ENCODE measurements around the gene UST. TPM values are rescaled to one million over a fixed set of nuclear protein-coding genes. Genes with fewer than 3 reads are reported as not detected.
"Not testable (repeated sequence)": the region's sequence is repeated elsewhere in the genome, so short reads cannot be mapped to it uniquely, and the experiment has no call there.

Gene UST
- total and polyA plus RNA-seq, 9 of the 15 experiments (the other 6 are each of a cell fraction or from before 2014, with no cell fraction given), result 0.04 to 0.10 TPM; not detected in 7

- in situ Hi-C loops (cut with MboI), result loop anchor here (25.0 kb wide), 1 partner anchor 873 kb away; the partner anchor contains the start of gene RAET1G
- ATAC-seq; H3K4me3 ChIP-seq; BruUV-seq (replicated peaks); H3K9me3 ChIP-seq (replicated peaks; ENCODE audit: control insufficient read depth, insufficient read depth, low read depth, low read length); DNase-seq (ENCODE audit: extremely low read depth in 1 of 4, low spot score in 3 of 4); H3K9me1 ChIP-seq (ENCODE audit: control insufficient read depth, insufficient read depth, low read length); H4K20me1 ChIP-seq (replicated peaks; ENCODE audit: control insufficient read depth, insufficient read depth, low read length); H3K9ac ChIP-seq (ENCODE audit: insufficient read depth in 1 of 2, low read depth in 2 of 2, low read length in 2 of 2); H2AFZ ChIP-seq (ENCODE audit: low read depth, low read length); H3K36me3 ChIP-seq (ENCODE audit: control insufficient read depth, insufficient read depth, low read length); intact Hi-C loops (cut with micrococcal nuclease); H3K4me2 ChIP-seq (ENCODE audit: insufficient read depth, low read length); CTCF ChIA-PET (ENCODE audit: low intra/inter-chr PET ratio); H3K27ac ChIP-seq (ENCODE audit: extremely low read depth, low read depth, low read length); H3K79me2 ChIP-seq (ENCODE audit: control insufficient read depth, insufficient read depth, low read length); H3K4me1 ChIP-seq (replicated peaks in 1 of 2; ENCODE audit: control insufficient read depth in 2 of 2, insufficient read depth in 2 of 2, low read length in 2 of 2); FAIRE-seq: not testable (repeated sequence)
- 12% methylated on average over 7 of the region's 7 CpGs for WGBS (ENCODE audit: insufficient coverage, low coverage, missing lambda C conversion rate)
- peaks cover 32 to 64% of the 10 kb centered on the region in 2 experiments for H3K27me3 ChIP-seq (ENCODE audit: control insufficient read depth in 2 of 2, insufficient read depth in 2 of 2, low read length in 2 of 2)
- POLR2A ChIA-PET, result interaction anchor here (0.6 kb wide), 1 partner anchor 278 kb away, joined by 3 read pairs; the partner anchor contains the start of gene TAB2
These were observed 292.2 kb downstream of the UST start for GRCh38 chr6:149039025-149039424.

DNA sequence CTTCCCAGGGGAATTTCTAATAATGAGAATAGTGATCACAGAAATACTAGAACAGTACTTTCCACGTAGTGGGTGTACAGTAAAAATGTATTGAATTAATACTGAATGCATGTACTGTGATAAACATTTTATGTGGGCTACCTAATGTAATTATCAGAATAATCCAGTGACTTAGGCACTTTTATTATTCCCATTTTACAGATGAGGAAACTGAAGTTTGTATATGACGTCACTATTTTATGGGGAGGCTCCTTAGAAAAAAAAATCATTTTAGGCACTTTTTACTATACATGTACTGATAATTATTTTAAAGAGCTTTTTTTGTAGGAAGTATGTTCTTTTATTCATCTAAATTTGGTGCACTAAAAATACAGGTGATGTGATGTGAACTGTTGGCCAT, 295.1 kb downstream of the UST start:
- CTCF ChIA-PET (ENCODE audit: low intra/inter-chr PET ratio), result no interaction called here
- no peak overlapping the region for H3K27ac ChIP-seq (ENCODE audit: extremely low read depth, low read depth, low read length)
- DNase-seq (ENCODE audit: extremely low read depth in 1 of 4, low spot score in 3 of 4) (no peak), FAIRE-seq (no peak), ATAC-seq (no peak)
- no peaks in the 10 kb centered on the region for H3K9me1 ChIP-seq (ENCODE audit: control insufficient read depth, insufficient read depth, low read length)
- no peak overlapping the region for H3K4me3 ChIP-seq
- in situ Hi-C loops (cut with MboI), result loop anchor here (25.0 kb wide), 1 partner anchor 870 kb away; the partner anchor contains the start of gene RAET1G
- H3K9ac ChIP-seq (ENCODE audit: insufficient read depth in 1 of 2, low read depth in 2 of 2, low read length in 2 of 2), result no peak overlapping the region
- no peak overlapping the region for H2AFZ ChIP-seq (ENCODE audit: low read depth, low read length)
- POLR2A ChIA-PET, result interaction anchor here (0.6 kb wide), 2 partner anchors 17 to 481 kb away, joined by 3 to 4 read pairs; no protein-coding TSS in a partner anchor
- peaks cover 0 to 5% of the 10 kb centered on the region in 2 experiments; a peak in 2 of 5 replicates for H3K4me1 ChIP-seq (replicated peaks in 1 of 2; ENCODE audit: control insufficient read depth in 2 of 2, insufficient read depth in 2 of 2, low read length in 2 of 2)
- intact Hi-C loops (cut with micrococcal nuclease), result no loop called here
- WGBS (ENCODE audit: insufficient coverage, low coverage, missing lambda C conversion rate), result 10% methylated on average over 2 of the region's 2 CpGs
- H3K27me3 ChIP-seq (ENCODE audit: control insufficient read depth in 2 of 2, insufficient read depth in 2 of 2, low read length in 2 of 2), result peaks cover 30 to 41% of the 10 kb centered on the region in 2 experiments; a peak in 4 of 5 replicates
- no peaks in the 10 kb centered on the region for H3K9me3 ChIP-seq (replicated peaks; ENCODE audit: control insufficient read depth, insufficient read depth, low read depth, low read length)
- BruUV-seq (replicated peaks), result no TSS peak
- H3K36me3 ChIP-seq (ENCODE audit: control insufficient read depth, insufficient read depth, low read length), result no peaks in the 10 kb centered on the region
- H4K20me1 ChIP-seq (replicated peaks; ENCODE audit: control insufficient read depth, insufficient read depth, low read length), result no peaks in the 10 kb centered on the region
- H3K4me2 ChIP-seq (ENCODE audit: insufficient read depth, low read length), result no peak overlapping the region
- no peaks in the 10 kb centered on the region for H3K79me2 ChIP-seq (ENCODE audit: control insufficient read depth, insufficient read depth, low read length)
- TF ChIP-seq ATF3 (IDR thresholded peaks at IDR 0.05) (peak; percentile 82), ATF3 (CRISPR knock-in tag; conservative IDR thresholded peaks at IDR 0.05) (no peak), NFATC3 (IDR thresholded peaks at IDR 0.05) (no peak), JUND (IDR thresholded peaks at IDR 0.05; ENCODE audit: borderline replicate concordance, low read depth, low read length) (no peak), JUND (tag; IDR thresholded peaks at IDR 0.05; ENCODE audit: borderline replicate concordance, low read depth, low read length) (peak; percentile 57; the same call in 1 of the 3 replicates), BCOR (IDR thresholded peaks at IDR 0.05) (no peak), ETV5 (CRISPR knock-in tag; IDR thresholded peaks at IDR 0.05; ENCODE audit: low read depth) (no peak), ZNF12 (CRISPR knock-in tag; IDR thresholded peaks at IDR 0.05) (no peak), ADNP (tag; IDR thresholded peaks at IDR 0.05) (peak; percentile 50), XRCC3 (IDR thresholded peaks at IDR 0.05) (no peak), KLF13 (tag; IDR thresholded peaks at IDR 0.05; ENCODE audit: borderline replicate concordance, low read depth) (no peak), NR2C1 (IDR thresholded peaks at IDR 0.05) (no peak), NR2C1 (tag; IDR thresholded peaks at IDR 0.05) (no peak), CHD4 (IDR thresholded peaks at IDR 0.05; ENCODE audit: insufficient read depth, insufficient replicate concordance, low read depth, low read length, poor library complexity, severe bottlenecking) (no peak)
- TF ChIP-seq, protein P1, sequence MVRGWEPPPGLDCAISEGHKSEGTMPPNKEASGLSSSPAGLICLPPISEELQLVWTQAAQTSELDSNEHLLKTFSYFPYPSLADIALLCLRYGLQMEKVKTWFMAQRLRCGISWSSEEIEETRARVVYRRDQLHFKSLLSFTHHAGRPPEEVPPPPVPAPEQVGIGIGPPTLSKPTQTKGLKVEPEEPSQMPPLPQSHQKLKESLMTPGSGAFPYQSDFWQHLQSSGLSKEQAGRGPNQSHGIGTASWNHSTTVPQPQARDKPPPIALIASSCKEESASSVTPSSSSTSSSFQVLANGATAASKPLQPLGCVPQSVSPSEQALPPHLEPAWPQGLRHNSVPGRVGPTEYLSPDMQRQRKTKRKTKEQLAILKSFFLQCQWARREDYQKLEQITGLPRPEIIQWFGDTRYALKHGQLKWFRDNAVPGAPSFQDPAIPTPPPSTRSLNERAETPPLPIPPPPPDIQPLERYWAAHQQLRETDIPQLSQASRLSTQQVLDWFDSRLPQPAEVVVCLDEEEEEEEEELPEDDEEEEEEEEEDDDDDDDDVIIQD (CRISPR knock-in tag; IDR thresholded peaks at IDR 0.05), result no peak
